C4-2B (cell line): ENCODE measurements around the gene MEOX1.

Source experiments
- CTCF ChIP-seq: fragments of 450-650 bp; conservative IDR thresholded peaks from 2 replicates; pipeline ENCODE4 v1.5.1; 2017; ENCODE audit warnings: mild to moderate bottlenecking
- ZFX ChIP-seq: fragments of 450-650 bp; IDR thresholded peaks from 2 replicates; pipeline ENCODE4 v1.6.1; 2017

GRCh38 chr17:43608313-43608712 lies 53.4 kb downstream of the MEOX1 start:
- TF ChIP-seq CTCF (no peak), ZFX (no peak)
